ENCODE results near the gene RARRES1.

GRCh38 chr3:158753854-158754253 lies 21.6 kb upstream of the RARRES1 start:
- TF ChIP-seq ELF4 (IDR thresholded peaks at IDR 0.05) (no peak), SP1 (IDR thresholded peaks at IDR 0.05) (no peak), L3MBTL2 (conservative IDR thresholded peaks at IDR 0.05) (no peak), TARDBP (IDR thresholded peaks at IDR 0.05) (no peak)

Data from HEK293T (cell line).